ENCODE data around the gene TNFSF9.
"Not testable (repeated sequence)": the region's sequence is repeated elsewhere in the genome, so short reads cannot be mapped to it uniquely, and the experiment has no call there.

TNFSF9 gene

GRCh38 chr19:6533746-6534418 is 3.1 kb downstream of the TNFSF9 start:
- TF ChIP-seq, protein P1, sequence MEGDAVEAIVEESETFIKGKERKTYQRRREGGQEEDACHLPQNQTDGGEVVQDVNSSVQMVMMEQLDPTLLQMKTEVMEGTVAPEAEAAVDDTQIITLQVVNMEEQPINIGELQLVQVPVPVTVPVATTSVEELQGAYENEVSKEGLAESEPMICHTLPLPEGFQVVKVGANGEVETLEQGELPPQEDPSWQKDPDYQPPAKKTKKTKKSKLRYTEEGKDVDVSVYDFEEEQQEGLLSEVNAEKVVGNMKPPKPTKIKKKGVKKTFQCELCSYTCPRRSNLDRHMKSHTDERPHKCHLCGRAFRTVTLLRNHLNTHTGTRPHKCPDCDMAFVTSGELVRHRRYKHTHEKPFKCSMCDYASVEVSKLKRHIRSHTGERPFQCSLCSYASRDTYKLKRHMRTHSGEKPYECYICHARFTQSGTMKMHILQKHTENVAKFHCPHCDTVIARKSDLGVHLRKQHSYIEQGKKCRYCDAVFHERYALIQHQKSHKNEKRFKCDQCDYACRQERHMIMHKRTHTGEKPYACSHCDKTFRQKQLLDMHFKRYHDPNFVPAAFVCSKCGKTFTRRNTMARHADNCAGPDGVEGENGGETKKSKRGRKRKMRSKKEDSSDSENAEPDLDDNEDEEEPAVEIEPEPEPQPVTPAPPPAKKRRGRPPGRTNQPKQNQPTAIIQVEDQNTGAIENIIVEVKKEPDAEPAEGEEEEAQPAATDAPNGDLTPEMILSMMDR (IDR thresholded peaks at IDR 0.05) = no peak
- no peak for DNase-seq (ENCODE audit: low spot score)
- no peak overlapping the region for H3K27ac ChIP-seq
- no peak overlapping the region for H3K4me3 ChIP-seq

DNA sequence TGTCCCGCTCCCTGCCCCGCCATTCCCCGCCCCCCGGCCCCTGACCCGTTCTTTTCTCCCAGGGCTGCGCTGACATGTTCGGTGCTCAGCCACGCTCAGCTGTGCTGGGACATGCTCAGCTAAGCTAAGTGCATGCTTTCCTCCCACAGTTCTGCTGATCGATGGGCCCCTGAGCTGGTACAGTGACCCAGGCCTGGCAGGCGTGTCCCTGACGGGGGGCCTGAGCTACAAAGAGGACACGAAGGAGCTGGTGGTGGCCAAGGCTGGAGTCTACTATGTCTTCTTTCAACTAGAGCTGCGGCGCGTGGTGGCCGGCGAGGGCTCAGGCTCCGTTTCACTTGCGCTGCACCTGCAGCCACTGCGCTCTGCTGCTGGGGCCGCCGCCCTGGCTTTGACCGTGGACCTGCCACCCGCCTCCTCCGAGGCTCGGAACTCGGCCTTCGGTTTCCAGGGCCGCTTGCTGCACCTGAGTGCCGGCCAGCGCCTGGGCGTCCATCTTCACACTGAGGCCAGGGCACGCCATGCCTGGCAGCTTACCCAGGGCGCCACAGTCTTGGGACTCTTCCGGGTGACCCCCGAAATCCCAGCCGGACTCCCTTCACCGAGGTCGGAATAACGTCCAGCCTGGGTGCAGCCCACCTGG is 3.7 kb downstream of the TNFSF9 start:
- no peak overlapping the region for H3K4me3 ChIP-seq
- TF ChIP-seq, protein P1 (IDR thresholded peaks at IDR 0.05) = no peak
- DNase-seq (ENCODE audit: low spot score) = no peak

DNA sequence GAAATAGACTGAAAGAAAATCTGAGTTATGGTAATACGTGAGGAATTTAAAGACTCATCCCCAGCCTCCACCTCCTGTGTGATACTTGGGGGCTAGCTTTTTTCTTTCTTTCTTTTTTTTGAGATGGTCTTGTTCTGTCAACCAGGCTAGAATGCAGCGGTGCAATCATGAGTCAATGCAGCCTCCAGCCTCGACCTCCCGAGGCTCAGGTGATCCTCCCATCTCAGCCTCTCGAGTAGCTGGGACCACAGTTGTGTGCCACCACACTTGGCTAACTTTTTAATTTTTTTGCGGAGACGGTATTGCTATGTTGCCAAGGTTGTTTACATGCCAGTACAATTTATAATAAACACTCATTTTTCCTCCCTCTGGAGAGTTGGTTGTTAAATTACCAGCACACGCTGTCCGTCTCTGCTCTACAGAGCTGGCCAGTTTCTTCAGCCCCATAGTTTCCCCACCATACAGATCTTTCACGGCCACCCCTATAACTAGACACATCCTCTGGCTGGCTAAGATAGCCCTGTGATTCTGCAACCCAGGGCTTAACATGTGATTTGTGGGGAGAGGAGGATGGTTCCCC is 4.8 kb downstream of the TNFSF9 start:
- Histone ChIP-seq H3K27ac (no peak overlapping the region), H3K4me3 (no peak overlapping the region)
- no peak for DNase-seq (ENCODE audit: low spot score)
- TF ChIP-seq, protein P1 (IDR thresholded peaks at IDR 0.05) = no peak

More for the DNA sequence above, 3.7 kb downstream of the TNFSF9 start:
- no peak overlapping the region for H3K27ac ChIP-seq

DNA sequence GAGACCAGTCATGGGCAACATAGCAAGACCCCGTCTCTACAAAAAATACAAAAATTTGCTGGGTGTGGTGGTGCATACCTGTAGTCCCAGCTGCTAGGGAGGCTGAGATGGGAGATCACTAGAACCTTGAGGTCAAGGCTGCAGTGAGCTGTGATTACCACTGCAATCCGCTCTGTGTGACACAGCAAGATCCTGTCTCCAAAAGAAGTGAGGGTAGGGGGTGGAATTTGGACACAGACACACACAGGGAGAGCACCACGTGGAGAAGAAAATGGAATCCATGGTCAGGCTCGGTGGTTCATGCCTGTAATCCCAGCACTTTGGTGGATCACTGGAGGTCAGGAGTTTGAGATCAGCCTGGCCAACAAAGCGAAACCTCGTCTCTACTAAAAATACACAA is 8.7 kb downstream of the TNFSF9 start:
- no peak overlapping the region for H3K27ac ChIP-seq
- TF ChIP-seq, protein P1 (IDR thresholded peaks at IDR 0.05) = no peak
- H3K4me3 ChIP-seq = no peak overlapping the region
- no peak for DNase-seq (ENCODE audit: low spot score)

DNA sequence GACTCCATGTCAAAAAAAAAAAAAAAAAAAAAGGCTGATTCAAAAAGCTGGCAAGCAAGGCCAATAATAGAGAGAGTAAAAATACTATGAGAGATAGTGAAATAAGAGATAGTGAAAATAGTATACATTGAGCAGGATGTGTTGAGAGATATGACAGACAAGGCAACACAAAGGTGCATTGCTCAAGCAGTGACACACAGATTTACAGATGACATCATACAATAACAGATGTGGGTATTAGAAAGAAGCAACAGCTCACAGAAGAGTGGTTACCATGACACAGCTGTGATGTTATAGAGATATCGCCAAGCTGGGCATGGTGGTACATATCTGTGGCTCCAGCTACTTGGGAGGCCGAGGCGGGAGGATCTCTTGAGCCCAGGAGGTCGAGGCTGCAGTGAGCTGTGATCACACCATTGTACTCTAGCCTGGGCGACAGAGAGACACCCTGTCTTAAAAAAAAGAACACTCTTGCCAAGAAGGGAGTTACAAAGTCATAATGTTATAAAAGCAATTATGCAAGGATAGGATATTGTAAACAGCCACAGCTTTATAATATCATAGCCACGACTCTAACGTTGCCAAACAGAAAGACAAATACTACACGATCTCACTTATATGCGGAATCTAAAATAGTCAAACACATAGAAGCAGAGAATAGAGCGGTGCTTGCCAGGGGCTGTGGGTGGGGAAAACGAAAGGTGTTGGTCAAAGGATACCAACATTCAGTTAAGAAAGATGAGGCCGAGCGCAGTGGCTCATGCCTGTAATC is 10.3 kb downstream of the TNFSF9 start:
- TF ChIP-seq, protein P1 (IDR thresholded peaks at IDR 0.05) = no peak
- no peak for DNase-seq (ENCODE audit: low spot score)
- no peak overlapping the region for H3K4me3 ChIP-seq
- H3K27ac ChIP-seq = no peak overlapping the region

GRCh38 chr19:6543866-6544347 is 13.1 kb downstream of the TNFSF9 start:
- DNase-seq (ENCODE audit: low spot score) = no peak

DNA sequence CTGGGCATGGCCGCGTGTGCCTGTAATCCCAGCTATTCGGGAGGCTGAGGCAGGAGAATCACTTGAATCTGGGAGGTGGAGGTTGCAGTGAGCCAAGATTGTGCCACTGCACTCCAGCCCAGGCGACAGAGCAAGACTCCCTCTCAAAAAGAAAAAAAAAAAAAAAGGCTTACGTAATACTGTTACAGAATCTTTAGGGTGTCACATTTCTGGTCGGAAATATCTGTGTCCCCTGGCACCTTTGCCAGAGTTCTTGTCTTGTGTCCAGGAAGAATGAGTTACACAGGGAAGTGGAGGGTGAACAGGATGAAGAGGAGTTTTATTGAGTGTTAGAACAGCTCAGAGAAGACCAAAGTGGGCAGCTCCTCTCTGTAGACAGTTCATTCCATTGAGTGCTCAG is 19.9 kb downstream of the TNFSF9 start:
- H3K27ac ChIP-seq; DNase-seq (ENCODE audit: low spot score); H3K4me3 ChIP-seq: not testable (repeated sequence)

More at GRCh38 chr19:6543866-6544347, 13.1 kb downstream of the TNFSF9 start:
- Histone ChIP-seq H3K27ac (no peak overlapping the region), H3K4me3 (no peak overlapping the region)
- TF ChIP-seq, protein P1 (IDR thresholded peaks at IDR 0.05) = no peak

Measured in coronary artery (tissue), 2 donors.